ENCODE data around the gene AP5M1.

- no peak for TF ChIP-seq CTCF (conservative IDR thresholded peaks at IDR 0.05; ENCODE audit: low read depth, low read length)
- TF ChIP-seq EZH2phosphoT487 (IDR thresholded peaks at IDR 0.05; ENCODE audit: borderline replicate concordance, low read length) = no peak
- TF ChIP-seq EZH2 (IDR thresholded peaks at IDR 0.05; ENCODE audit: low read length, unreplicated experiment) = no peak
These were observed 6.4 kb downstream of the AP5M1 start for GRCh38 chr14:57275023-57275664.

Data from PC-3 (cell line).